Astrocyte (in vitro differentiated cells and primary cell): ENCODE measurements around the gene NEK7. TPM values are rescaled to one million over a fixed set of nuclear protein-coding genes. Genes with fewer than 3 reads are reported as not detected.

Experiments
- DNase-seq: peaks from one replicate; pipeline ENCODE4 v3.0.0-alpha.2; 2010; ENCODE audit warnings: low read depth
- FAIRE-seq: peaks from 2 replicates; lab custom pipeline; 2011; peaks lifted over from hg19 to GRCh38; lab: Jason Lieb, UNC
- H2AFZ ChIP-seq: 2 replicates; pipeline ENCODE4 v1.6.0; 2012; ENCODE audit warnings: low read depth, low read length, inconsistent platforms
- H3K27ac ChIP-seq: 2 replicates; pipeline ENCODE4 v1.5.1; 2011; ENCODE audit warnings: low read depth, low read length, inconsistent platforms
- H3K27me3 ChIP-seq: 2 replicates; pipeline ENCODE4 v1.6.0; 2011; ENCODE audit warnings: low read length, inconsistent platforms; ENCODE audit not compliant: insufficient read depth
- H3K36me3 ChIP-seq: 2 replicates; pipeline ENCODE4 v1.5.1; 2011; ENCODE audit warnings: low read length, inconsistent platforms; ENCODE audit not compliant: insufficient read depth
- H3K4me1 ChIP-seq: 2 replicates; pipeline ENCODE4 v1.5.1; 2011; ENCODE audit warnings: low read length, inconsistent platforms; ENCODE audit not compliant: insufficient read depth
- H3K4me2 ChIP-seq: 2 replicates; pipeline ENCODE4 v1.6.0; 2012; ENCODE audit warnings: low read length, inconsistent platforms
- H3K4me3 ChIP-seq: 2 replicates; pipeline ENCODE4 v1.5.1; 2011; ENCODE audit warnings: low read depth, mild to moderate bottlenecking, low read length, inconsistent platforms; ENCODE audit not compliant: insufficient read depth
- H3K79me2 ChIP-seq: 2 replicates; pipeline ENCODE4 v1.6.0; 2012; ENCODE audit warnings: mild to moderate bottlenecking, low read length, inconsistent platforms; ENCODE audit not compliant: insufficient read depth
- H3K9ac ChIP-seq: 2 replicates; pipeline ENCODE4 v1.6.0; 2012; ENCODE audit warnings: mild to moderate bottlenecking, low read length, inconsistent platforms
- H3K9me3 ChIP-seq: 2 replicates; pipeline ENCODE4 v1.5.1; 2012; ENCODE audit warnings: low read depth, mild to moderate bottlenecking, low read length, inconsistent platforms; ENCODE audit not compliant: insufficient read depth
- H4K20me1 ChIP-seq: 2 replicates; pipeline ENCODE4 v1.6.0; 2012; ENCODE audit warnings: low read length, inconsistent platforms; ENCODE audit not compliant: insufficient read depth
- H3K27ac Mint-ChIP-seq: one replicate; pipeline ENCODE4 v1.8.0; 2021; ENCODE audit warnings: mild to moderate bottlenecking, mixed read lengths; ENCODE audit not compliant: unreplicated experiment
- H3K27me3 Mint-ChIP-seq: one replicate; pipeline ENCODE4 v1.8.0; 2021; ENCODE audit warnings: low read depth, mixed read lengths; ENCODE audit not compliant: unreplicated experiment
- H3K36me3 Mint-ChIP-seq: one replicate; pipeline ENCODE4 v1.8.0; 2021; ENCODE audit warnings: low read depth, mixed read lengths; ENCODE audit not compliant: unreplicated experiment
- H3K4me1 Mint-ChIP-seq: one replicate; pipeline ENCODE4 v1.8.0; 2021; ENCODE audit warnings: low read depth, mixed read lengths; ENCODE audit not compliant: unreplicated experiment
- H3K4me3 Mint-ChIP-seq: one replicate; pipeline ENCODE4 v1.8.0; 2021; ENCODE audit warnings: mild to moderate bottlenecking, moderate library complexity, mixed read lengths; ENCODE audit not compliant: unreplicated experiment
- H3K9me3 Mint-ChIP-seq: one replicate; pipeline ENCODE4 v1.8.0; 2021; ENCODE audit warnings: mild to moderate bottlenecking, mixed read lengths; ENCODE audit not compliant: unreplicated experiment
- EZH2 ChIP-seq: IDR thresholded peaks from 2 replicates; pipeline ENCODE4 v1.6.1; 2012; ENCODE audit warnings: mild to moderate bottlenecking, low read length, inconsistent platforms; ENCODE audit not compliant: insufficient read depth
- total RNA-seq: library from RNA; stranded (reverse); gene quantifications from 2 replicates; pipeline ENCODE4 v1.2.1, GENCODE V29; 2021
- TF ChIP-seq, protein P1 (sequence below): IDR thresholded peaks from 2 replicates; pipeline ENCODE4 v1.5.1; 2011; ENCODE audit warnings: low read depth, mild to moderate bottlenecking, inconsistent platforms, low read length, moderate library complexity; ENCODE audit not compliant: insufficient read depth

Gene NEK7
- total RNA-seq, 1 donor from 2014 or later: 125 TPM

DNA sequence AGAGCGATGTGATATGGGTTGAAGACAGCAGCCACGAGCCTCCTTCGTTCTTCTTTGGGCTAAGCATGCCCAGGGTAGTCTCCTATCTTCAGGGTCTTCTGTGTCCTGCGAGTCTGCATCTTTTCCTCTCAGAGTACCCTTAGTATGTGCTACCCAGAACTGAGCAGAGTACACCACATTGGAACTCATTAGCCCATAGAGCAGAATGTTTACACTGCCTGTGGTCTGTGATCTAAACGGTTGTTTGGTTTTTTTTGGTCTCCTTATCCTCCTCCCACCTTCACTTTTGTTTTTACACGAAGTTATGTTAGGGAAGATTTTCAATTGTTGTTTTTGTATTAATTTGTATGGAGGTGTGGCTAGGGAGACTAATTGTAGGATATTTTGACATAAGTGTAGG, 126.4 kb downstream of the NEK7 start:
- H3K9me3 Mint-ChIP-seq: no peaks in the 10 kb centered on the region
- peaks cover 5% of the 10 kb centered on the region for H3K79me2 ChIP-seq
- no peak overlapping the region for H3K4me2 ChIP-seq
- no peaks in the 10 kb centered on the region for H3K27me3 Mint-ChIP-seq
- H3K4me1 ChIP-seq: peaks cover 10% of the 10 kb centered on the region
- TF ChIP-seq, protein P1, sequence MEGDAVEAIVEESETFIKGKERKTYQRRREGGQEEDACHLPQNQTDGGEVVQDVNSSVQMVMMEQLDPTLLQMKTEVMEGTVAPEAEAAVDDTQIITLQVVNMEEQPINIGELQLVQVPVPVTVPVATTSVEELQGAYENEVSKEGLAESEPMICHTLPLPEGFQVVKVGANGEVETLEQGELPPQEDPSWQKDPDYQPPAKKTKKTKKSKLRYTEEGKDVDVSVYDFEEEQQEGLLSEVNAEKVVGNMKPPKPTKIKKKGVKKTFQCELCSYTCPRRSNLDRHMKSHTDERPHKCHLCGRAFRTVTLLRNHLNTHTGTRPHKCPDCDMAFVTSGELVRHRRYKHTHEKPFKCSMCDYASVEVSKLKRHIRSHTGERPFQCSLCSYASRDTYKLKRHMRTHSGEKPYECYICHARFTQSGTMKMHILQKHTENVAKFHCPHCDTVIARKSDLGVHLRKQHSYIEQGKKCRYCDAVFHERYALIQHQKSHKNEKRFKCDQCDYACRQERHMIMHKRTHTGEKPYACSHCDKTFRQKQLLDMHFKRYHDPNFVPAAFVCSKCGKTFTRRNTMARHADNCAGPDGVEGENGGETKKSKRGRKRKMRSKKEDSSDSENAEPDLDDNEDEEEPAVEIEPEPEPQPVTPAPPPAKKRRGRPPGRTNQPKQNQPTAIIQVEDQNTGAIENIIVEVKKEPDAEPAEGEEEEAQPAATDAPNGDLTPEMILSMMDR: no peak
- TF ChIP-seq EZH2: no peak
- no peak overlapping the region for H3K27ac Mint-ChIP-seq
- H3K36me3 ChIP-seq: peaks cover 20% of the 10 kb centered on the region
- no peaks in the 10 kb centered on the region for H3K27me3 ChIP-seq
- no peak overlapping the region for H3K9ac ChIP-seq
- no peak overlapping the region for H3K4me3 Mint-ChIP-seq
- peaks cover 4% of the 10 kb centered on the region for H3K36me3 Mint-ChIP-seq
- H3K4me1 Mint-ChIP-seq: peaks cover 5% of the 10 kb centered on the region
- DNase-seq: peak; percentile 39
- no peak overlapping the region for H3K27ac ChIP-seq
- no peak overlapping the region for H3K4me3 ChIP-seq
- FAIRE-seq: no peak
- no peaks in the 10 kb centered on the region for H3K9me3 ChIP-seq
- H4K20me1 ChIP-seq: peaks cover 3% of the 10 kb centered on the region
- H2AFZ ChIP-seq: no peak overlapping the region

DNA sequence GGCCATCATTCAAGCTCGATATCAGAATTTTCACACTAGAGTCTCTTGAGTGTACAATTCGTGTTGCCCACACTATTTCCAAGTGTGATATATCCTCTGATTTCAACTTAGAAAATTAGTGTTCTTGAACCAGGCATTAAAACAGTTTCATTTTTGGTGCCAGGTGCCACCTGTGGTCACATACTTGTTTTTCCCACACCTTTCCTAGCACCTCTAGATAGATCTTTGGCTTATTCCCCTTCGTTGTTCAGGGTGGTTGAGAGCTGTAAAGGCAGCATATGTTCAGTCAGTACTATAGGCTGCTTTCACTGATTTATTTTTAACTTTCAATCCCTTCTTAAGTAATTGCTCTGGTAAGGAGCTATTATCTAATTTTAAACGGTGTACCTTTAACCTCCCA, 131.1 kb downstream of the NEK7 start:
- no peak for FAIRE-seq
- no peak for DNase-seq
- H3K4me1 Mint-ChIP-seq: peaks cover 13% of the 10 kb centered on the region

DNA sequence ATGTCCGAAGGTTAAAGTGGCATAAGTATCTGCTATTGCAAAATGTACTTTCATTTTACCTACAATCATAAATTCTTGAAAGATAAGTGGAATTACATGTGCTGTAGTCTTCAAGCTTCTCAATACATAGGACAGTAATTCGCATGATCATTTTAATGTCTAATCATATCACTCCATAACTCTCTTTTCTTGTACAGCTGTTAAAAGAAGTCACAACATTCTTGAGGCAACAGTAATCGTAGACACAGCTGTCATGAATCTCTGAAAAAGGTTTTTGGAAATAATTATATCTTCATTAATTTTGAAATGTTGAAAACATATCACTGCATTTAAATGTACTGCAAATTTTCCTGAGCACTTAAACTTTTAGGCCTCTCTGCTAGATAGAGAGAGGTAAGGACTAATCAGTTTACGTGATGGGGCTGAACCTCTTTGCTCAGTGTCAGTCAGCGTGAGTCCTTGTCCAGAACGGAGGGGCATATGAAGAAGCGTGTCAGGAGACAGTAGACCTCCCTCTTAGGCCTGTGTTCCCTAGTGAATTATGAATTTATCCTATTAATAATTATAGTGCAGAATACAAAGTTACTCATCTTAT, 133.4 kb downstream of the NEK7 start:
- H3K9me3 Mint-ChIP-seq: no peaks in the 10 kb centered on the region
- H3K4me1 Mint-ChIP-seq: peaks cover 13% of the 10 kb centered on the region
- no peak overlapping the region for H3K4me2 ChIP-seq
- H3K4me3 Mint-ChIP-seq: no peak overlapping the region
- H2AFZ ChIP-seq: no peak overlapping the region
- H3K36me3 ChIP-seq: peaks cover 18% of the 10 kb centered on the region
- H3K36me3 Mint-ChIP-seq: peaks cover 2% of the 10 kb centered on the region
- no peak for DNase-seq
- H3K9me3 ChIP-seq: no peaks in the 10 kb centered on the region
- no peaks in the 10 kb centered on the region for H4K20me1 ChIP-seq
- H3K27ac Mint-ChIP-seq: no peak overlapping the region
- peaks cover 9% of the 10 kb centered on the region for H3K79me2 ChIP-seq
- no peaks in the 10 kb centered on the region for H3K27me3 Mint-ChIP-seq
- H3K9ac ChIP-seq: no peak overlapping the region
- peak; percentile 47 for FAIRE-seq
- H3K4me1 ChIP-seq: peaks cover 14% of the 10 kb centered on the region
- TF ChIP-seq, protein P1: no peak
- no peak for TF ChIP-seq EZH2
- no peaks in the 10 kb centered on the region for H3K27me3 ChIP-seq
- H3K4me3 ChIP-seq: no peak overlapping the region
- no peak overlapping the region for H3K27ac ChIP-seq

More for the DNA sequence above, 131.1 kb downstream of the NEK7 start:
- peaks cover 9% of the 10 kb centered on the region for H3K79me2 ChIP-seq
- Mint-ChIP-seq H3K9me3 (no peaks in the 10 kb centered on the region), H3K36me3 (peaks cover 2% of the 10 kb centered on the region), H3K27ac (no peak overlapping the region), H3K4me3 (no peak overlapping the region), H3K27me3 (no peaks in the 10 kb centered on the region)
- TF ChIP-seq EZH2: no peak
- TF ChIP-seq, protein P1: no peak
- no peaks in the 10 kb centered on the region for H3K27me3 ChIP-seq
- no peak overlapping the region for H3K9ac ChIP-seq
- H3K36me3 ChIP-seq: peaks cover 15% of the 10 kb centered on the region
- H3K4me3 ChIP-seq: no peak overlapping the region
- peaks cover 18% of the 10 kb centered on the region for H3K4me1 ChIP-seq
- no peak overlapping the region for H3K4me2 ChIP-seq
- no peak overlapping the region for H3K27ac ChIP-seq
- no peak overlapping the region for H2AFZ ChIP-seq
- peaks cover 3% of the 10 kb centered on the region for H4K20me1 ChIP-seq
- H3K9me3 ChIP-seq: no peaks in the 10 kb centered on the region
